Stimulated activated CD8-positive, alpha-beta memory T cell treated with anti-CD3 and anti-CD28 coated beads, Interleukin-2, amount 100 ng/mL, for 48 hours (primary cell): ENCODE measurements around the gene SSBP4.
A peak's percentile ranks its signal among the peaks of the same experiment; 100 is the strongest.
"Not testable (repeated sequence)": the region's sequence is repeated elsewhere in the genome, so short reads cannot be mapped to it uniquely, and the experiment has no call there.

Experiments
- DNase-seq, 2 donors: peaks; one replicate each; pipeline ENCODE4 v3.0.0-alpha.2; 2020; ENCODE audit warnings: low read depth in 2 of 2

The SSBP4 gene

DNA sequence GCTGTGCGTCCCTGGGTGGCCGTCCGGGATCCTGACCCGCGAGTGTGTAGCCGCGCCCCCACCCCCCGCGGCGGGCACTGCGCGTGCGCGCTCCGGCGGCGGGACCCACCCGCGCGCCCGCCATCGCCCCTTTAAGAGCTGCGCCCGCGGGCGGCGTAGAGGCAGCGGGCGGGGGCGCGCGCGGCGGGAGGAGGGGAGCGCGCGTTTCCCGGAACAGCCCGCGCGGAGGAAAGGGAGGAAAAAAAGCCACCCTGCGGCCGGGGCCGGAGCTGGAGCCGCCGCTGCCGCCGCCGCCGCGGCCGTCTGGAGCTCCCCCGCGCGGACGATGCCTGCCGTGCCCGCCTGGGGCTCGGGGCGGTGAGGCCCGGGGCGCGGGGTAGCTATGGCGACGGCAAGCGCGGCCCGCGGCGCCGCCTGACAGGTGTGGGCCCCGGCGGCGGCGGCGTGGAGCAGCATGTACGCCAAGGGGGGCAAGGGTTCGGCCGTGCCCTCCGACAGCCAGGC, at the start of gene SSBP4:
Gene SSBP4, plus strand, starts transcription at position 204 of the 504 bp plus-strand sequence. Its CDS starts 251 bp downstream, at position 455.
- peak; percentile 58 to 65 for DNase-seq

DNA sequence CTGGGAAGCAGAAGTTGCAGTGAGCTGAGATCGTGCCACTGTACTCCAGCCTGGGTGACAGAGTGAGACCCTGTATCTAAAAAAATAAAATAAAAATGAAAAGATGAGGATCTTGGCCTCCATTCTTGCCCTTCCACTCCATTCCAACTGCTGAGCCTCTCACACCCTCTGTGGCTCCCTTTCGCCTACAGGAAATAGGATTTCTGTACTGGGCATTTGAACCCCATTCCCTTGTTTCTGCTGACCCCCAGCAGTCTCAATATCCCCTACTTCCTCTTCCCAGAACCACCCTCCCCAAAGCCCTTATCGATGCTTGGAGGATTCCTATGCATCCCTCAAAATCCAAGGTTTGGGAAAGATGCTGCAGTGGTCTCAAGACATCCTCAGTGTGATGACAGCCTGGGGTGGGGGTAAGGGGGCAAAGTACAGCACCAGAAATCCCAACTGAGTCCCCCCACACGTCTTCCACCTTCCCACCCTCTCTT, 45.7 kb upstream of the SSBP4 start:
- no peak for DNase-seq

DNA sequence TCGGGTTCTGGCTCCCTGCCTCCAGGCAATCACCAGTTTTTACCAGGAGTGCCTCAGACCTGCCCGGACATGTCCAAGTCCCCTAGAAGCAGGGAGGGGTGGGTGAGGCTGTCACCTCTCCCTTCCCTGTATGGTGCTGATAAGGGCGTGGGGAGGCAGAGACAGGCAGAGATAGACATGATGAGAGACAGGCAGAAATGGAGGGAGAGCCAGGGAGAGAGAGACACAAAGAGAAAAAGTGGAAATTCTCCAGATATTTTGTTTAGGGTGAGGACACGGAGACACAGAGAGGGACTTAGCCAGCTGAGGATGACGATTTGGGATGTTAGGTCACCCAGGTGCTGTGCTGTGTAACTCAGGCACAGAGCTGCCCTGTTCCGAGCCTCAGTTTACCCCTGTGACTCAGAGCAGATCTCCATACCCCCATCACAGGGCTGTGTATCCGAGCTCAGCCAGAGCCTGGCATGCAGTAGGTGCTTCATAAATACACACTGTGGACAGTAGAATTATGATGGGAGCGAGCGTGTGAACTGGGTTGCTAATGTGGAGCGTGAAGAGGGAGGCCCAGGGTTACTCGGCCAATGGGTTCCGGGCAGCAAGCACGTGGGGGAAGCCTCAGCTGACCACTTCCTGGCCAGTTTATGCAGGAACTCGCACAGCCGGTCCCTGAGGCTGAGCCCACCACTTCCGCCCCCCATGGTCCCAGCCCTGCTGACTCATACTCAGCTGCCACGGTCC, 45.1 kb upstream of the SSBP4 start:
- DNase-seq: peak; percentile 50 to 69

DNA sequence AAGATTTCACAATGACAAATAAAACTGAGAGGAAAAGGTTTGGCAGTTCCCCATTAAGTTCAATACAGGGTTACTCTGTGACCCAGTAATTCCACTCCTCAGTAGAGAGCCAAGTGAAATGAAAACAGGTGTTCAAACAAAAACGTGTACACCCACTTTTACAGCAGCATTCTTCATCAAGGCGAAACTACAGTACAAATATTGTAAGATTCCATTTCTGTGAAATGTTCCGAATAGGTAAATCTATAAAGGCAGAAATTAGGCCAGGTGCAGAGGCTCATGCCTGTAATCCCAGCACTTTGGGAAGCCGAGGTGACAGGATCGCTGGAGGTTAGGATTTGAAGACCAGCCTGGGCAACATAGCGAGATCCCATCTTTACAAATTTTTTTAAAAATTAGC, 42.2 kb upstream of the SSBP4 start:
- no peak for DNase-seq

DNA sequence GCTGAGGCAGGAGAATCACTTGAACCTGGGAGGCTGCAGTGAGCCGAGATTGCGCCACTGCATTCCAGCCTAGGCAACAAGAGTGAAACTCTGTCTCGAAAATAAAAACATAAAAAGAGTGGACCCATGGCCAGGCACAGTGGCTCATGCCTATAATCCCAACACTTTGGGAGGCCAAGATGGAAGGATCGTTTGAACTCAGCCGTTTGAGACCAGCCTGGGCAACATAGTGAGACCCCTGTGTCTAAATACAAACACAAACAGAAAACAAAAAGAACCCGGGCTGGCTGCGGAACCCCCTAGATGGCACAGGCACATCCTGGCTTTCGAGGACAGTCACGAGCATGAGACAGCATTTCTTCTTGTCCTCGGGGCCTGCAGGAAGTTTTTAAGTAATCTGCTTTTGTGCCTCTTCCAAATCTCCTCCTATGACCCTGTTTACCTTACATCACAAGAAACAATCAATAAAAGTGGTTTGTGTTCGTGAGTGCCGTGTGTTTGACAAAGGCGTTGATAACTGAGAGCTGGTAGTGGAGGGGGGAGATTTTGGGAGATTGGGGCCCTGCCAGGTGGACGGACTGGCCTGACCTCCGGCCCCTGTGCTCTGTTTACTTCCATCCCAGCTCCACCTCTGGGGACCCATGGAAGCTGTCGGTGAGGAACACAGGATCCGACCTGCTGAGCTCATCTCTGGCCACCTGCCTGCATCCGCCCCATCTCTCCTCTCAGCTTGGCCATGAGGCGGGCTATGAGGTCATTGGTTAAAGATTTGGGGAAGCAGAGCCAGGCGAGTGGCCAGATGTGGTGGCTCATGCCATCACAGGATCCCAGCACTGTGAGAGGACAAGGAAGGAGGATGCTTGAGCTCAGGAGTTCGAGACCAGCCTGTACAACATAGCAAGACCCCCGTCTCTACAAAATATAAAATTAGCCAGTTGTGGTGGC, 39.1 kb upstream of the SSBP4 start:
- DNase-seq: no peak

DNA sequence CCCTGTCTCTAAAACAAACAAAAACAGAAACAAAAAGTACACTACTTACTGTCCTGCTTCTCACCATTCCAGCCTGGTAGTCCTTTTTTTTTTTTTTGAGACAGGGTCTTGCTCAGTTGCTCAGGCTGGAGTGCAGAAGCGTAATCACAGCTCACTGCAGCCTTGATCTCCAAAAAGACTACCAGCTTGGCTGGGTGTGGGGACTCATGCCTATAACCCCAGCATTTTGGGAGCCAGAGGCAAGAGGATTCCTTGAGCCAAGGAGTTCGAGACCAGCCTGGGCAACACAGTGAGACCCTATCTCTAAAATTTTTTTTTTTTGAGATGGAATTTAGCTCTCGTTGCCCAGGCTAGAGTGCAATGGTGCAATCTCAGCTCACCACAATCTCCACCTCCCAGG, 38.4 kb upstream of the SSBP4 start:
- DNase-seq: no peak

DNA sequence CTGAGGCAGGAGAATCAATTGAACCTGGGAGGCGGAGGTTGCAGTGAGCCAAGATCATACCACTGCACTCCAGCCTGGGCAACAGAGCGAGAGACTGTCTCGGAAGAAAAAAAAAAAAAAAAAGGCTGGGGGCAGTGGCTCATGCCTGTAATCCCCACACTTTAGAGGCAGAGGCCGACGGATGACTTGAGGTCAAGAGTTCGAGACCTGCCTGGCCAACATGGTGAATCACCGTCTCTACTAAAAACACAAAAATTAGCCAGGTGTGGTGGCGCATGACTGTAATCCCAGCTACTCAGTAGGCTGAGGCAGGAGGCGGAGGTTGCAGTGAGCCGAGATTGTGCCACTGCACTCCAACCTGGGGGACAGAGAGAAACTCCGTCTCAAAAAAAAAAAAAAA, 35.6 kb upstream of the SSBP4 start:
- DNase-seq: not testable (repeated sequence)

DNA sequence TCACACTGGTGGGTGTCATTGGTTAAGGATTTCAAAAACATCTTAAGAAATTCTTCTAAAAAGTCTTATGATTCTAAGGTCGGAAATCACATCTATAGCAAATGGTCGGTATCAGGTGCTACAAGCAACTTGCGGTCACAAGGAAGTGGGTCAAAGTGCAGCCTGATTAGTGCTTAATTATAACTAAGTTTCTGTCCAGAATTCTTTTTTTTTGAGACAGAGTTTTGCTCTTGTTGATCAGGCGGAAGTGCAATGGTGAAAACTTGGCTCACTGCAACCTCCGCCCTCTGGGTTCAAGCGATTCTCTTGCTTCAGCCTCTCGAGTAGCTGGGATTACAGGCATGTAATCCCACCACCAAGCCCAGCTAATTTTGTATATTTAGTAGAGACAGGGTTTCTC, 34.4 kb upstream of the SSBP4 start:
- DNase-seq: no peak

DNA sequence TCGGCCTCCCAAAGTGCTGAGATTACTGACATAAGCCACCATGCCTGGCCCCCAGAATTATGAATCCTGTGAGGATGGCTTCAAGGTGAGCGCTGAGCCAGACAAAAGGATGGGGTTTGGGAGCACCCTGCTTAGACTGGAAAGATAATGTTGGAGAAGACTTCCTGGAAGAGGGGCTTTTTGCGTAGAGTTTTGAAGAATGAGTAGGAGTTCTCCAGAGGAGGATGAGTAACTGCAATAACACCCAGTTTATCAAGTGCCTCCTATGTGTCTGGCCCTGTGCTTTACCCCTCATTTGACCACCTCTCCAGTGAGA, 33.9 kb upstream of the SSBP4 start:
- DNase-seq: no peak

DNA sequence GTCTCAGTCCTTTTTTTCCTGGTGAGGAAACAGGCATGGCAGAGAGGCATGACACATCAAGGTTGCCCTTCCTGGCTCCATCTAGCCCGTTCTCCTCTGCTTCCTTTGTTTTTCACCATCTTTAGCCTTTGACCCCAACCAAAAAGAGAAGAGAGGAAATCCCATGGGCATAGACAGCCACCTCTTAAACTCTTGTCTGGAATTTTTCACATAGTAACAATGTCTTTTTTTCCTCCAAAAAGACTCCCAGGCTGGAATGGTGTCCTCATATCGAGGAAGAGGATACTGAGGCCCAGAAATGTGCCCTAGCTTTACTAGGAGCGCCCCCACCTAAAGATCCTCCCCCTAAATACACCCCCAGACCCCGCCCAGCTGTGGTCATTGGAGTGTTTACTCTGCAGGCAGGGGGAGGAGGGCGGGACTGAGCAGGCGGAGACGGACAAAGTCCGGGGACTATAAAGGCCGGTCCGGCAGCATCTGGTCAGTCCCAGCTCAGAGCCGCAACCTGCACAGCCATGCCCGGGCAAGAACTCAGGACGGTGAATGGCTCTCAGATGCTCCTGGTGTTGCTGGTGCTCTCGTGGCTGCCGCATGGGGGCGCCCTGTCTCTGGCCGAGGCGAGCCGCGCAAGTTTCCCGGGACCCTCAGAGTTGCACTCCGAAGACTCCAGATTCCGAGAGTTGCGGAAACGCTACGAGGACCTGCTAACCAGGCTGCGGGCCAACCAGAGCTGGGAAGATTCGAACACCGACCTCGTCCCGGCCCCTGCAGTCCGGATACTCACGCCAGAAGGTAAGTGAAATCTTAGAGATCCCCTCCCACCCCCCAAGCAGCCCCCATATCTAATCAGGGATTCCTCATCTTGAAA, 33.3 kb upstream of the SSBP4 start, which contains the start of gene GDF15:
Gene GDF15, plus strand, starts transcription at position 484 of the 868 bp plus-strand sequence. Its CDS starts 32 bp downstream, at position 516.
- DNase-seq: peak; percentile 20 to 29

DNA sequence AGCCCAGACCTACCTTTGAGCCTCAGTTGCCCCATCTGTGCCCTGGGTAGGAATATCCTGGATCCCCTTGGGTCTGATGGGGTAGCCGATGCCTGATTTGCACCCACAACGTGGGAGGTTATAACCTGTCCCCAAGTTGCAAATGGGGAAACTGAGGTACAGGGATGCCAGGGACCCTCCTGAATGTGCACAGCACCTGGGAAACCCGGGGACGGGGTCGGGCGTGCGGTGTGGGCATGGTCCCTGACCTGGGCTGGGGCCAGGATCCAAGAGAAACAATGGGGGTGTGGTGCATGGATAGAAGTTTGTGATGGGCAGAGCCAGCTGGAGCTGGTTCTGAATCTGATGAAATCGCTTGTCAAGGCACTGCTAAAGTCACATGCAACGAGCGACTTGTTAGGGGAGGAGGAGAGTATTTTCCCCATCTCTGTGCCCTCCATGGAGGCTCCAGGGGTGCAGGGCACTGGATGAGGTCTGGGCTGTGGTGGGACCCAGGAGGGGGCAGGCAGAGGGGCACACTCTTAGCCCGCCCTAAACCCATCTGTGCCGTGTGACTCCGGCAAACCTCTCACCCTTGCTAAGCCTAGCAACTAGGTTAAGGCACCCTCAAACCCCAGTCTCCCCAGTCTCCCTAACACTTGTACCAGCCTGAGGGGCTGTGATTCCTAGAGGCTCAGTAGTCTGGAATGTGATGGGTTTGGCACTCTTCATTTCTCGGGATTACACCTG, 32.5 kb upstream of the SSBP4 start:
- DNase-seq: no peak

DNA sequence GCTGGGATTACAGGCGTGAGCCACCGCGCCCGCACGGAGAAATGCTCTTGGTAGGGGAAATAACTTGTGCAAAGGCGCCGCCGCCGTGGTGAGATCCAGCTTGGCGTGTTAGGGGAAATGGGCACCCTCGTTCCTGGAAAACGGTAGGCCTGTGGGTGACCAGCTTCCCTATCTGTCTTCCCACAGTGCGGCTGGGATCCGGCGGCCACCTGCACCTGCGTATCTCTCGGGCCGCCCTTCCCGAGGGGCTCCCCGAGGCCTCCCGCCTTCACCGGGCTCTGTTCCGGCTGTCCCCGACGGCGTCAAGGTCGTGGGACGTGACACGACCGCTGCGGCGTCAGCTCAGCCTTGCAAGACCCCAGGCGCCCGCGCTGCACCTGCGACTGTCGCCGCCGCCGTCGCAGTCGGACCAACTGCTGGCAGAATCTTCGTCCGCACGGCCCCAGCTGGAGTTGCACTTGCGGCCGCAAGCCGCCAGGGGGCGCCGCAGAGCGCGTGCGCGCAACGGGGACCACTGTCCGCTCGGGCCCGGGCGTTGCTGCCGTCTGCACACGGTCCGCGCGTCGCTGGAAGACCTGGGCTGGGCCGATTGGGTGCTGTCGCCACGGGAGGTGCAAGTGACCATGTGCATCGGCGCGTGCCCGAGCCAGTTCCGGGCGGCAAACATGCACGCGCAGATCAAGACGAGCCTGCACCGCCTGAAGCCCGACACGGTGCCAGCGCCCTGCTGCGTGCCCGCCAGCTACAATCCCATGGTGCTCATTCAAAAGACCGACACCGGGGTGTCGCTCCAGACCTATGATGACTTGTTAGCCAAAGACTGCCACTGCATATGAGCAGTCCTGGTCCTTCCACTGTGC, 30.9 kb upstream of the SSBP4 start:
- peak; percentile 78 to 80 for DNase-seq

DNA sequence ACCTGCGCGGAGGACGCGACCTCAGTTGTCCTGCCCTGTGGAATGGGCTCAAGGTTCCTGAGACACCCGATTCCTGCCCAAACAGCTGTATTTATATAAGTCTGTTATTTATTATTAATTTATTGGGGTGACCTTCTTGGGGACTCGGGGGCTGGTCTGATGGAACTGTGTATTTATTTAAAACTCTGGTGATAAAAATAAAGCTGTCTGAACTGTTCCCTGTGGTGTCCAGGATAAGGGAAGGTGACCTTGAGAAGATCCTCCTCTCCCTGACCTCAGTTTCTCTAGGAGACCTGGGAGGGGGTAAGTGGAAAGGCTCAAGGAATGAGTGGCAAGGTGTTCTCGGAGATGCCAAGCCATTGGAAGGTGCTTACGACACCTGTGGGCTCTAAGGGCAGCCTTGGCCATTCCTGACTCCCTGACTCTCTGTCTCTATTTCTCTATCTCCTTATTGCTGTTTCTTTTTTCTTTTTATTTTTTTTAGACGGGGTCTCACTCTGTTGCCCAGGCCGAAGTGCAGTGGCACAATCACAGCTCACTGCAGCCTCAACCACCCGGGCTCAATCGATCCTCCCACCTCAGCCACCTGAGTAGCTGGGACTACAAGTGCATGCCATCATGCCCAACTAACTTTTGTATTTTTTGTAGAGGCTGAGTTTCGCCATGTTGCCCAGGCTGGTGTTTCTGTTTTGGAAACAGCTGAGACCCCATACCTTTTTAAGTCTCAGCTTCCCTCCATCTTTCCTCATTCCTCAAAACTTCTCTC, 30.1 kb upstream of the SSBP4 start:
- DNase-seq: no peak

DNA sequence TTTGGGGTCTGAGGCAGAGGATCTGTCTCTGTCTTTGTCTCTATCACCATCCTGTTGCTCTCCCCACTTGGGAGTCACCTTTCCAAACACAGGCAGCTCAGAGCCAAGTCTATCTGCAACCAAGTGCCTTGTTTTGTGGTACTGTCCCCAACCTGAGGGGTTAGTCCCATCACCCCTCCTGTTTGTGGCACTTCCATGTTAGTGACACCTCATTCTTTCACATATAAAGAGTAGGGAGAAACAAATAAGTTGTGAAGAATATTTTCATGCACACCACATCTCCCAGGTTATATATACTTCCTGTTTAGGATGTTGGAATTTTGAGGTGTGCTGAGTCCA, 29.5 kb upstream of the SSBP4 start:
- no peak for DNase-seq

DNA sequence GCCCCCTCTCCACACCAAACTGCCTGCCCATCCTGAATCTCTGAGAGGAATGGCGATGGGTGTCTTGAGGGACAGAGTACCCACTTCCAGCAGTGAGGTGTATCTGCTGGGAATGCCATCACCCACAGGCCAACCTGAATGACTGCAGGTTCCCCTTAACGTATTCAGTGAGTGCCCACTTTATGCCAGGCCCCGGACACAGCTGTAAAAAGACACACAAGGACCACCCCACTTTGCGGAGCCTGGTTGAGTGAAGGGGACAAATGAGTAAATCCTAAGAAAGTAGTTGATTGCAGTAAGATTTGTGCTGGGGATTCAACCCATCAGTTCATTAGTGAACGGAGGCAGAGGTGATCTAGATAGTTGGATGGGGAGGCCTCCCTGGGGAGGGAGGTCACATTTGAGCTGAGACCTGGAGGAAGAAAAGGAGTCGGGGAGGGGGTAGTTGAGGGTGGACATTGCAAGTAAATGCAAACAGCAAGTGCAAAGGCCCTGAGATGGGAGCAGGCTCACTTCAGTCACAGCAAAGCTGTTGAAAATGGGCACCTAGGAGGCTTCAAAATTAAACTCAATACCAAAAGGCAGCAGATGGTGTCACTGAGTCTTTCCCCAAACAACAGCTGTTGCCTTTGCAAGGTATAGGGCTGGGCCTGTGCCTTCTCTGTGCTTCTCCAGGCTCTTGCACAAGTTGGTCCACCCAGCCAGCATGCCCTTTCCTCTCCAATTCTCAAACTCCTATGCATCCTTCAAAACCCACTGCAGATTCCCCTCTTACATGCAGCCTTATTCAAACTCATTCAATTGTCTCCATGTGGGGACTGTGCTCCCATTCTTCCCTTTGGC, 28.9 kb upstream of the SSBP4 start:
- DNase-seq: no peak

DNA sequence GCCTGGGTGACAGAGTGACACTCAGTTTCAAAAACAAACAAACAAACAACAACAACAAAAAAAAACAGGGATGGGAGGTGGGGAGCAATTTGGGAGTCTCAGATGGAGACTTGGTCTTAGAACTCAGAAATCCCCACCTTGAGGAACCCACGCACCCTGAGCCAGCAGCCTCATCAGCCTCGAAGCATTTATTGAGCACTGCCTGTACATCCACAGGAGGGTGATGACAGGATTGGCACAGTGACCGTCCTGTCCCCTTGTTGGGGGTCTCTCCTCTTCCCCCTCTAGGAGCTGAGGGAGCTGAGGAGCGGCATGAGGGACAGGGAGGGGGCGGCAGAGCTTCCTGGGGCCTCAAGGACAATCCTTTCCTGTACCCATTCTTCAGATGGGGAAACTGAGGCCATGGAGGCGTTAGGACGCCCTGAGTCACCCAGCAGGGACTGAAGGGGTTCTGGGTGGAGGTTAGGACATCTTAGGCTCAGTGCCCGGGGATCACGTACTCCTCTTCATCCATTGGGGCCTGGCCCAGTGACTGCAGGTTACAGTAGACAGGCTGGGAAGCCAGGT, 27.6 kb upstream of the SSBP4 start:
- no peak for DNase-seq

DNA sequence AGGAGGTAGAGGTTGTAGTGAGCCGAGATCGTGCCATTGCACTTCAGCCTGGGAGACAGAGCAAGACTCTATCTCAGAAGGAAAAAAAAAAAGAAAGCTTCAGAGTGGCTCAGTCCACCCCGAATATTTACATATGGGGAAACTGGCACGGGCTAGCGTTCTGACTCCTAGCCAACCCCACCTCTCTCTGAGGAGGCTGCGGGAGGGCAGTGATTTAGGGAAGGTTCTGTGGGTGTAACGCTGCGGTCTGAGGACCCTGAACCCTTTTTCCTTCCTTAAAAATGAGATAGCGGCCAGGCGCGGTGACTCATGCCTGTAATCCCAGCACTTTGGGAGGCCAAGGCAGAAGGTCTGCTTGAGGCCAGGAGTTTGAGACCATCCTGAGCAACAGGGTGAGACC, 26.8 kb upstream of the SSBP4 start:
- DNase-seq: no peak

DNA sequence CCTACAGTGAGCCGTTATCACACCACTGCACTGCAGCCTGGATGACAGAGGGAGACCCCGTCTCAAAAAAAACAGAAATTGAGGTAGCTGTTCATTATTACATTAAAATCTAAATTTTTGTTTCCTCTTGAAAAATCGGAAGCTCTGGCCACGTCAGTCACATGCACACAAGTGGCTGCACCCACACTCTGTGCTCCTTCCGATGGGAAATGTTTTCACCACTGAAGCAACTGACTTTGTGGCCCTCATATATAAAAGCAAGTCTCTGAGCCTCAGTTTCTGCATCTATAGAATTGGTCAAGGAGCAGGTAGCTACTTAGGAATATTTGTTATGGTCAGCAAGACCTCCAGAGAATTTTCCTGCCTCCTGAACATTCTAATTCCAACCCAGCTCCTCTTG, 26.3 kb upstream of the SSBP4 start:
- no peak for DNase-seq
